CD4-positive, alpha-beta memory T cell (primary cell): Measurements from ENCODE around the gene PRKCQ. TPM values are rescaled to one million over a fixed set of nuclear protein-coding genes. Genes with fewer than 3 reads are reported as not detected.

Experiments
- CTCF ChIA-PET: fragments of 350-600 bp; sonication (Branson Sonifier 250); formaldehyde crosslinking; loops from one replicate; lab custom pipeline; 2021; ENCODE audit warnings: inconsistent platforms; ENCODE audit not compliant: partially characterized antibody; lab: Charles Lee
- POLR2A ChIA-PET: fragments of 350-600 bp; sonication (Branson Sonifier 250); formaldehyde crosslinking; loops from one replicate; lab custom pipeline; 2021; ENCODE audit not compliant: partially characterized antibody; lab: Charles Lee
- DNase-seq, 5 donors: peaks; one replicate each; pipeline versions ENCODE4 v3.0.0 to v3.0.0-alpha.2; 2020 to 2022; ENCODE audit warnings: mixed read lengths in 1 of 5
- H3K27ac ChIP-seq: one replicate; pipeline ENCODE4 v1.7.0; 2013; ENCODE audit warnings: low read depth, low read length
- H3K27me3 ChIP-seq: 2 replicates; pipeline ENCODE4 v1.7.0; 2013; ENCODE audit warnings: mild to moderate bottlenecking, low read length, moderate library complexity; ENCODE audit not compliant: insufficient read depth
- H3K36me3 ChIP-seq: 2 replicates; pipeline ENCODE4 v1.7.0; 2013; ENCODE audit warnings: mild to moderate bottlenecking, low read length, moderate library complexity; ENCODE audit not compliant: insufficient read depth
- H3K4me1 ChIP-seq: 2 replicates; pipeline ENCODE4 v1.7.0; 2013; ENCODE audit warnings: mild to moderate bottlenecking, low read length, moderate library complexity; ENCODE audit not compliant: insufficient read depth
- H3K4me3 ChIP-seq, 2 donors: one replicate each; pipeline ENCODE4 v1.7.0; 2013; ENCODE audit warnings: low read length in 2 of 2, mild to moderate bottlenecking in 1 of 2
- H3K9me3 ChIP-seq, 2 donors: one replicate each; pipeline ENCODE4 v1.7.0; 2013; ENCODE audit warnings: low read length in 2 of 2, control low read depth in 1 of 2; ENCODE audit not compliant: control insufficient read depth in 1 of 2
- H3K27ac Mint-ChIP-seq, 7 donors: one replicate each; pipeline ENCODE4 v1.8.0; 2020 to 2021; ENCODE audit warnings: mixed read lengths in 7 of 7, mild to moderate bottlenecking in 6 of 7, inconsistent platforms in 3 of 7, moderate library complexity in 3 of 7
- H3K27me3 Mint-ChIP-seq, 2 donors: one replicate each; pipeline ENCODE4 v1.8.0; 2020 to 2021; ENCODE audit warnings: mixed read lengths in 2 of 2
- H3K36me3 Mint-ChIP-seq, 2 donors: one replicate each; pipeline ENCODE4 v1.8.0; 2020 to 2021; ENCODE audit warnings: mixed read lengths in 2 of 2, inconsistent platforms in 1 of 2, mild to moderate bottlenecking in 1 of 2
- H3K4me1 Mint-ChIP-seq, 4 donors: one replicate each; pipeline ENCODE4 v1.8.0; 2020 to 2021; ENCODE audit warnings: mixed read lengths in 4 of 4, mild to moderate bottlenecking in 1 of 4
- H3K4me3 Mint-ChIP-seq, 8 donors: one replicate each; pipeline ENCODE4 v1.8.0; 2020 to 2021; ENCODE audit warnings: mixed read lengths in 8 of 8, mild to moderate bottlenecking in 7 of 8, moderate library complexity in 6 of 8, inconsistent platforms in 3 of 8
- H3K9me3 Mint-ChIP-seq, 8 donors: one replicate each; pipeline ENCODE4 v1.8.0; 2020 to 2021; ENCODE audit warnings: mixed read lengths in 8 of 8, mild to moderate bottlenecking in 5 of 8, inconsistent platforms in 3 of 8, moderate library complexity in 1 of 8
- intact Hi-C: fragments of 100-400 bp; cut with micrococcal nuclease; formaldehyde crosslinking; loops from one replicate; pipeline ENCODE4 v1.15.1; 2023
- polyA plus RNA-seq, 2 donors: library from polyadenylated mRNA; unstranded; fragments of 300-500 nt; fragmentation: Illumina TruSeq; gene quantifications; one replicate each; pipeline ENCODE4 v1.2.3, GENCODE V29; 2021
- total RNA-seq, 2 experiments: library from RNA; stranded (reverse); gene quantifications; one replicate each; pipeline ENCODE4 v1.2.3, GENCODE V29; 2021

PRKCQ gene
- total RNA-seq, result 10 to 100 TPM; 70.5 to 71.5 TPM
- polyA plus RNA-seq, result 10 to 100 TPM; 45.0 to 77.1 TPM

GRCh38 chr10:6579904-6580278 is at the start of gene PRKCQ:
Gene PRKCQ, minus strand, starts transcription at chr10:6580276. Its CDS starts 65,141 bp downstream, at chr10:6515135.
- Histone ChIP-seq H3K36me3 (peaks cover 3% of the 10 kb centered on the region), H3K4me3 (peak within 1 kb of the TSS; percentile 86 to 92), H3K4me1 (peaks cover 64% of the 10 kb centered on the region), H3K27ac (peak within 1 kb of the TSS; percentile 90), H3K9me3 (no peaks in the 10 kb centered on the region), H3K27me3 (no peaks in the 10 kb centered on the region)
- H3K27me3 Mint-ChIP-seq, result no peaks in the 10 kb centered on the region
- POLR2A ChIA-PET, result interaction anchor here (1.0 to 12.4 kb wide), 21 partner anchors 10 to 134 kb away, joined by 3 to 355 read pairs (median 12); no protein-coding TSS in a partner anchor
- H3K27ac Mint-ChIP-seq, result peak within 1 kb of the TSS; percentile 93 to 99 (median 96)
- no peak for DNase-seq
- CTCF ChIA-PET, result interaction anchor here (1.0 to 6.5 kb wide), 16 partner anchors 9 to 99 kb away, joined by 3 to 106 read pairs (median 11); no protein-coding TSS in a partner anchor
- intact Hi-C loops, result loop anchor here (1.0 to 5.0 kb wide), 10 partner anchors 13 to 135 kb away; no protein-coding TSS in a partner anchor
- peaks cover 24 to 48% of the 10 kb centered on the region in 2 donors for H3K36me3 Mint-ChIP-seq
- H3K9me3 Mint-ChIP-seq, result no peaks in the 10 kb centered on the region
- H3K4me3 Mint-ChIP-seq, result peak within 1 kb of the TSS; percentile 93 to 99 (median 96)
- H3K4me1 Mint-ChIP-seq, result peaks cover 41 to 82% (median 54%) of the 10 kb centered on the region in 4 donors

GRCh38 chr10:6625428-6625827 is 45.4 kb upstream of the PRKCQ start:
- Mint-ChIP-seq H3K27ac (peak overlapping the region in 2 of 7 donors; percentile 64 to 78), H3K9me3 (no peaks in the 10 kb centered on the region), H3K36me3 (peaks cover 26 to 60% of the 10 kb centered on the region in 2 donors), H3K27me3 (no peaks in the 10 kb centered on the region), H3K4me3 (no peak overlapping the region), H3K4me1 (peaks cover 0 to 7% (median 3%) of the 10 kb centered on the region in 4 donors)
- ChIA-PET POLR2A (interaction anchor here (1.0 kb wide), 1 partner anchor 34 kb away, joined by 3 read pairs; no protein-coding TSS in a partner anchor), CTCF (interaction anchor here (0.6 to 1.3 kb wide), 3 partner anchors 18 to 223 kb away, joined by 3 read pairs; no protein-coding TSS in a partner anchor)
- H3K9me3 ChIP-seq, result no peaks in the 10 kb centered on the region
- H3K27me3 ChIP-seq, result no peaks in the 10 kb centered on the region
- no peak overlapping the region for H3K4me3 ChIP-seq
- no peaks in the 10 kb centered on the region for H3K36me3 ChIP-seq
- intact Hi-C loops, result no loop called here
- no peaks in the 10 kb centered on the region for H3K4me1 ChIP-seq
- no peak overlapping the region for H3K27ac ChIP-seq
- DNase-seq, result no peak

- H3K36me3 Mint-ChIP-seq, result peaks cover 26 to 68% of the 10 kb centered on the region in 2 donors
- Histone ChIP-seq H3K27me3 (no peaks in the 10 kb centered on the region), H3K36me3 (no peaks in the 10 kb centered on the region), H3K9me3 (no peaks in the 10 kb centered on the region), H3K27ac (no peak overlapping the region), H3K4me3 (no peak overlapping the region), H3K4me1 (no peaks in the 10 kb centered on the region)
- no peak overlapping the region for H3K4me3 Mint-ChIP-seq
- intact Hi-C loops, result no loop called here
- ChIA-PET CTCF (interaction anchor here (1.3 kb wide), 1 partner anchor 42 kb away, joined by 3 read pairs; no protein-coding TSS in a partner anchor), POLR2A (interaction anchor here (2.3 kb wide), 1 partner anchor 13 kb away, joined by 7 read pairs; no protein-coding TSS in a partner anchor)
- peaks cover 0 to 7% (median 3%) of the 10 kb centered on the region in 4 donors for H3K4me1 Mint-ChIP-seq
- H3K9me3 Mint-ChIP-seq, result no peaks in the 10 kb centered on the region
- DNase-seq, result no peak
- H3K27me3 Mint-ChIP-seq, result no peaks in the 10 kb centered on the region
- no peak overlapping the region for H3K27ac Mint-ChIP-seq
Measured at GRCh38 chr10:6624392-6624791, 44.3 kb upstream of the PRKCQ start.

GRCh38 chr10:6622921-6623320 is 42.8 kb upstream of the PRKCQ start:
- H3K36me3 ChIP-seq, result no peaks in the 10 kb centered on the region
- no peaks in the 10 kb centered on the region for H3K9me3 ChIP-seq
- no peaks in the 10 kb centered on the region for H3K27me3 Mint-ChIP-seq
- ChIA-PET CTCF (interaction anchor here (1.1 to 1.4 kb wide), 2 partner anchors 25 to 149 kb away, joined by 3 to 6 read pairs; no protein-coding TSS in a partner anchor), POLR2A (interaction anchor here (2.3 kb wide), 1 partner anchor 12 kb away, joined by 7 read pairs; no protein-coding TSS in a partner anchor)
- no peaks in the 10 kb centered on the region for H3K27me3 ChIP-seq
- intact Hi-C loops, result no loop called here
- peaks cover 25 to 71% of the 10 kb centered on the region in 2 donors for H3K36me3 Mint-ChIP-seq
- DNase-seq, result no peak
- H3K27ac Mint-ChIP-seq, result no peak overlapping the region
- peaks cover under 1 to 7% (median 3%) of the 10 kb centered on the region in 4 donors for H3K4me1 Mint-ChIP-seq
- H3K27ac ChIP-seq, result no peak overlapping the region
- no peaks in the 10 kb centered on the region for H3K9me3 Mint-ChIP-seq
- no peaks in the 10 kb centered on the region for H3K4me1 ChIP-seq
- no peak overlapping the region for H3K4me3 ChIP-seq
- no peak overlapping the region for H3K4me3 Mint-ChIP-seq

- H3K27me3 Mint-ChIP-seq, result no peaks in the 10 kb centered on the region
- CTCF ChIA-PET, result interaction anchor here (1.4 kb wide), 1 partner anchor 148 kb away, joined by 3 read pairs; no protein-coding TSS in a partner anchor
- no peak overlapping the region for H3K4me3 ChIP-seq
Measured at GRCh38 chr10:6621536-6621935, 41.5 kb upstream of the PRKCQ start.

GRCh38 chr10:6619660-6620059 is 39.6 kb upstream of the PRKCQ start:
- no peak overlapping the region for H3K4me3 ChIP-seq
- Mint-ChIP-seq H3K4me1 (peaks cover 2 to 7% (median 4%) of the 10 kb centered on the region in 4 donors), H3K4me3 (no peak overlapping the region), H3K27me3 (no peaks in the 10 kb centered on the region), H3K27ac (no peak overlapping the region), H3K36me3 (peaks cover 12 to 59% of the 10 kb centered on the region in 2 donors), H3K9me3 (peaks cover 0 to 3% (median 0%) of the 10 kb centered on the region in 8 donors)
- no peaks in the 10 kb centered on the region for H3K9me3 ChIP-seq
- no peak overlapping the region for H3K27ac ChIP-seq
- intact Hi-C loops, result no loop called here
- ChIA-PET CTCF (no interaction called here), POLR2A (interaction anchor here (0.8 kb wide), 1 partner anchor 26 kb away, joined by 4 read pairs; no protein-coding TSS in a partner anchor)
- H3K36me3 ChIP-seq, result no peaks in the 10 kb centered on the region
- H3K4me1 ChIP-seq, result no peaks in the 10 kb centered on the region
- no peak for DNase-seq
- no peaks in the 10 kb centered on the region for H3K27me3 ChIP-seq

More at GRCh38 chr10:6621536-6621935, 41.5 kb upstream of the PRKCQ start:
- Histone ChIP-seq H3K36me3 (no peaks in the 10 kb centered on the region), H3K27me3 (no peaks in the 10 kb centered on the region), H3K4me1 (no peaks in the 10 kb centered on the region), H3K27ac (no peak overlapping the region), H3K9me3 (no peaks in the 10 kb centered on the region)
- no peaks in the 10 kb centered on the region for H3K9me3 Mint-ChIP-seq
- no peak for DNase-seq
- H3K4me3 Mint-ChIP-seq, result no peak overlapping the region
- H3K36me3 Mint-ChIP-seq, result peaks cover 20 to 57% of the 10 kb centered on the region in 2 donors
- intact Hi-C loops, result no loop called here
- H3K4me1 Mint-ChIP-seq, result peaks cover 3 to 12% (median 4%) of the 10 kb centered on the region in 4 donors
- H3K27ac Mint-ChIP-seq, result no peak overlapping the region
- POLR2A ChIA-PET, result interaction anchor here (0.7 kb wide), 1 partner anchor 19 kb away, joined by 3 read pairs; no protein-coding TSS in a partner anchor

GRCh38 chr10:6618340-6618739 is 38.3 kb upstream of the PRKCQ start:
- H3K27me3 ChIP-seq, result no peaks in the 10 kb centered on the region
- H3K36me3 Mint-ChIP-seq, result peaks cover 12 to 61% of the 10 kb centered on the region in 2 donors
- no peaks in the 10 kb centered on the region for H3K36me3 ChIP-seq
- peaks cover 2 to 11% (median 9%) of the 10 kb centered on the region in 4 donors for H3K4me1 Mint-ChIP-seq
- no peak overlapping the region for H3K4me3 ChIP-seq
- H3K27ac ChIP-seq, result no peak overlapping the region
- no peaks in the 10 kb centered on the region for H3K27me3 Mint-ChIP-seq
- ChIA-PET CTCF (interaction anchor here (1.0 to 1.2 kb wide), 2 partner anchors 49 to 172 kb away, joined by 3 read pairs; no protein-coding TSS in a partner anchor), POLR2A (interaction anchor here (0.9 kb wide), 1 partner anchor 29 kb away, joined by 4 read pairs; no protein-coding TSS in a partner anchor)
- intact Hi-C loops, result no loop called here
- DNase-seq, result no peak
- no peak overlapping the region for H3K4me3 Mint-ChIP-seq
- peaks cover 0 to 7% (median 3%) of the 10 kb centered on the region in 8 donors for H3K9me3 Mint-ChIP-seq
- no peak overlapping the region for H3K27ac Mint-ChIP-seq
- H3K9me3 ChIP-seq, result no peaks in the 10 kb centered on the region
- H3K4me1 ChIP-seq, result no peaks in the 10 kb centered on the region
